ENCODE measurements around the gene PDZK1.
"Not testable (repeated sequence)": the region's sequence is repeated elsewhere in the genome, so short reads cannot be mapped to it uniquely, and the experiment has no call there.

Gene PDZK1

DNA sequence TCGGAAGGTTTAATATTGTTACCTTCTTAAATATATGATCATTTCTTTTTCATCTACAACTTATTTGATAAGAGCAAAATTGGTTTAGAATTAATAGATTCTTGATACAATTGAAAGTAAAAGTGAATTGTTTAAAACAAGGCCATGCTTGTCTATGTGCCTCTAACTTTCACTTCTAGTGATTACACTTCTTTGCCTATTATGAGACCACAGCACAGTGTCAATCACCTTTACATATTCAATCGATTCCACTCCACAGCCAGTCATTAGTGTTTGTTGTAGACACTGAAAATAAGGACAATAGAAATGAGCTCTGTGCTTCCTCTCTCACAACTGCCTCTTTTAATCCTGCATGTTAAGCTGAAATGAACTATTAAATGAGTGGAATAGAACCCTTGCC lies 65.3 kb downstream of the PDZK1 start:
- DNase-seq: not testable (repeated sequence)

DNA sequence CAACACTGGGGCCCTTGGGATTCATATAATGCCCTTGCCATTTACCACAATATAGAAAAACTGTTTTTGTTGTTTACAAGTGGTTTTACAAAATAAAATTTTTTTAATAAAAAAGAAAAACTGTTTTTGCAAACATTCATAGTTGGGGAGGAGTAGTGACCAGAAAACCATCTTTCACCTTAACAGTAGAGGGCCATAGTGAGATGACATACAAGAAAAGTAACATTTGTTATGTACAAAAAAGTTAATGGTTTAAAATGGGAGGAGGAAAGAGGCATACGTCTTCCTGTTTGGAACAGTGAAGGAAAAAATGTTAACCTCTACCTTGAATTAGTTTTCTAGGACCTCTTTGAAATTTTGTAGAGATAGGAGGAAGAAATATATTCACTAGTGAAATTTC lies 70.9 kb downstream of the PDZK1 start:
- not testable (repeated sequence) for DNase-seq

DNA sequence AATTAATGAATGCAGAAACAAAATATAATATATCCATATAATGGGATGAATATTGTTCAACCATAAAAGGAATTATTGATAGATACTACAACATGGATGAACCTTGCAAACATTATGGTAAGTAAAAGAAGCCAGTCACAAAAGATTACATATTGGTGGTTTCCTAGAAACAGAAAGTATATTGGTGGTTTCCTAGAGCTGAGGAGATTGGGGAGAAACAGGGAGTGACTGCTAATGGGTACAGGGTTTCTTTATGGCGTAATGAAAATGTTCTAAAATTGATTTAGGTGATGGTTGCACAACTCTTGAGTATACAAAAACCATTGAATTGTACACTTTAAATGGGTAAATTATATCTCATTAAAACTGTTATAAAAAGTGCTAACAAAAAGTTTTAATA lies 85.0 kb downstream of the PDZK1 start:
- DNase-seq: not testable (repeated sequence)

Measured in stimulated activated CD4-positive, alpha-beta T cell treated with anti-CD3 and anti-CD28 coated beads, Interleukin-4, amount 100 ng/mL, for 24 hours (primary cell).